ENCODE data around the gene VNN1.

VNN1 gene

DNA sequence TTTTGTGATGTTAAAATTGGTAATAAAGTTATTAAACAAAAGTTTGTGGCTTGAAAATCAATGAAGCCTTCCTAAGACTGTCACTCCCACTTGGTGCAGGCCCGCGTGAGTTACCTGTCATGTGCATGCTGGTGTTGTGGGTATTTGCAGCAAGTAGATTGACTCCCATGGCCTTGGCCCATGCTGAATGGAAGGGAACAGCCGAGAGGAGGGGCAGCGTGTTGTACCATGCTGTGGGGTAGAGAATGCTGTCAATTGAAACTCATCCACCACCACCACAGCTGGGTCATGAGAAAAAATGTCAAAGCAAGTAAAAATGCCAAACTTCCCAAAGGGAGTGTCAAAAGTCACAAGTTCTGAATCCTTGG lies 12.7 kb upstream of the VNN1 start:
- no peak overlapping the region for H3K4me3 ChIP-seq (ENCODE audit: low read depth, low read length)
- TF ChIP-seq, protein P1, sequence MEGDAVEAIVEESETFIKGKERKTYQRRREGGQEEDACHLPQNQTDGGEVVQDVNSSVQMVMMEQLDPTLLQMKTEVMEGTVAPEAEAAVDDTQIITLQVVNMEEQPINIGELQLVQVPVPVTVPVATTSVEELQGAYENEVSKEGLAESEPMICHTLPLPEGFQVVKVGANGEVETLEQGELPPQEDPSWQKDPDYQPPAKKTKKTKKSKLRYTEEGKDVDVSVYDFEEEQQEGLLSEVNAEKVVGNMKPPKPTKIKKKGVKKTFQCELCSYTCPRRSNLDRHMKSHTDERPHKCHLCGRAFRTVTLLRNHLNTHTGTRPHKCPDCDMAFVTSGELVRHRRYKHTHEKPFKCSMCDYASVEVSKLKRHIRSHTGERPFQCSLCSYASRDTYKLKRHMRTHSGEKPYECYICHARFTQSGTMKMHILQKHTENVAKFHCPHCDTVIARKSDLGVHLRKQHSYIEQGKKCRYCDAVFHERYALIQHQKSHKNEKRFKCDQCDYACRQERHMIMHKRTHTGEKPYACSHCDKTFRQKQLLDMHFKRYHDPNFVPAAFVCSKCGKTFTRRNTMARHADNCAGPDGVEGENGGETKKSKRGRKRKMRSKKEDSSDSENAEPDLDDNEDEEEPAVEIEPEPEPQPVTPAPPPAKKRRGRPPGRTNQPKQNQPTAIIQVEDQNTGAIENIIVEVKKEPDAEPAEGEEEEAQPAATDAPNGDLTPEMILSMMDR (IDR thresholded peaks at IDR 0.05; ENCODE audit: insufficient read depth, low read depth, low read length, missing control alignments): no peak
- DNase-seq (ENCODE audit: low read depth): peak; percentile 9

DNA sequence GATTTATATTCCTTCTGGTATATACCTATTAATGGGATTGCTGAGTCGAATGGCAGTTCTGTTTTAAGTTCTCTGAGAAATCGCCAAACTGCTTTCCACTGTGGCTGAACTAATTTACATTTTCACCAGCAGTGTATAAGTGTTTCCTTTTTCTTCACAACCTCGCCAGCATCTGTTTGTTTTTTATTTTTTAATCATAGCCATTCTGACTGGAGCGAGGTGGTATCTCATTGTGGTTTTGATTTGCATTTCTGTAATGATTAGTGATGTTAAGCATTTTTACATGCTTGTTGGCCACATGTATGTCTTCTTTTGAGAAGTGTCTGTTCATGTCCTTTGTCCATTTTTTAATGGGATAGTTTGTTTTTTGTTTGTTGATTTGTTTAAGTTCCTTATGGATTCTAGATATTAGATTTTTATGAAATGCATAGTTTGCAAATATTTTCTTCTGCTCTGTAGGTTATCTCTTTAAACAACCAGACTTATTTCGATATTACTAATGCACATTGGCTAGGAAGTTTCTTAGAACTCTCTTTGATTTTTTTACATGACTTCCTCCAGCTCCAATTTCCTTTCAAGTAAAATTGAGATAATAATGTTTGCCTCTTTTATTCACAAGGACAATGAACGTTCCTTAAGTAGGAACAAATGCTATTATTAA lies 12.2 kb upstream of the VNN1 start:
- TF ChIP-seq, protein P1 (IDR thresholded peaks at IDR 0.05; ENCODE audit: insufficient read depth, low read depth, low read length, missing control alignments): no peak
- H3K4me3 ChIP-seq (ENCODE audit: low read depth, low read length): no peak overlapping the region
- peak; percentile 34 for DNase-seq (ENCODE audit: low read depth)

DNA sequence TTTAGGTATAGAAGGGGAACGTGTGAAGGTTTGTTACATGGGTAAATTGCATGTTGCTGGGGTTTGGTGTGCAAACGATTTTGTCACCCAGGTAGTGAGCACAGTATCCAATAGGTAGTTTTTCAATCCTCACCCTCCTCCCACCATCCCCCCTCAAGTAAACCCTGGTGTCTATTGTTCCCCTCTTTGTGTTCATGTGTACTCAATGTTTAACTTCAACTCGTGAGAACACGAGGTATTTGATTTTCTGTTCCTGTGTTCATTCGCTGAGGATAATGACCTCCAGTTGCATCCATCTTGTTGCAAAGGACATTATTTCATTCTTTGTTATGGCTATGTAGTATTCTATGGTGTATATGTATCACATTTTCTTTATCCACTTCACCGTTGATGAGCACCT lies 11.6 kb upstream of the VNN1 start:
- DNase-seq (ENCODE audit: low read depth): no peak
- TF ChIP-seq, protein P1 (IDR thresholded peaks at IDR 0.05; ENCODE audit: insufficient read depth, low read depth, low read length, missing control alignments): no peak
- H3K4me3 ChIP-seq (ENCODE audit: low read depth, low read length): no peak overlapping the region

DNA sequence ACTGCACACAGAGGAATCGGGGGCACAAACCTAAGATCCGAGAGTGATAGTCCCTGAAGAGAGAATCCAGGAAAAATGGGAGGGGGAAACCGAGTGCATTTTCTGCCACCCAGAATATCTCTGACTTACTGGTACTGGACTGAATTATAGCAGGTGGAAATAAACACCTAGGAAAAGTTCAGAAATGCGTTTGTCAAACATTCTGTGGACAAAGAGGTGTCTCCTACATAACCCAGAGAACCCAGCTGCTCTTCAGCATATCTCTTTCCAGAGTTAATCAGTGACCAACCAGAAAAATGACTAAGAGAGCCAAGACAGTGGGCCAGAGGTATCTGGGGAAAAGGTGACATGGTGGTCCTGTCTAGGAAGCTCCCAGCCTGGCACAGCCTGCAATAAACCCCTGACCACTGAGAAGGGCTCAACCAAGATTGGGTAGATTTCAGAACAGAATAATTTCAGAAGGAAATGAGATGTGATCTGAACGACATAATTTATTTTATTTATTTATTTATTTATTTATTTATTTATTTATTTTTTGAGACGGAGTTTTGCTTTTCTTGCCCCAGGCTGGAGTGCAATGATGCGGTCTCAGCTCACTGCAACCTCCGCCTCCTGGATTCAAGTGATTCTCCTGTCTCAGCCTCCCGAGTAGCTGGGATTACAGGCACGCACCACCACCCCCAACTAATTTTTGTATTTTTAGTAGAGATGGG lies 6.0 kb upstream of the VNN1 start:
- TF ChIP-seq, protein P1 (IDR thresholded peaks at IDR 0.05; ENCODE audit: insufficient read depth, low read depth, low read length, missing control alignments): no peak
- H3K4me3 ChIP-seq (ENCODE audit: low read depth, low read length): no peak overlapping the region

DNA sequence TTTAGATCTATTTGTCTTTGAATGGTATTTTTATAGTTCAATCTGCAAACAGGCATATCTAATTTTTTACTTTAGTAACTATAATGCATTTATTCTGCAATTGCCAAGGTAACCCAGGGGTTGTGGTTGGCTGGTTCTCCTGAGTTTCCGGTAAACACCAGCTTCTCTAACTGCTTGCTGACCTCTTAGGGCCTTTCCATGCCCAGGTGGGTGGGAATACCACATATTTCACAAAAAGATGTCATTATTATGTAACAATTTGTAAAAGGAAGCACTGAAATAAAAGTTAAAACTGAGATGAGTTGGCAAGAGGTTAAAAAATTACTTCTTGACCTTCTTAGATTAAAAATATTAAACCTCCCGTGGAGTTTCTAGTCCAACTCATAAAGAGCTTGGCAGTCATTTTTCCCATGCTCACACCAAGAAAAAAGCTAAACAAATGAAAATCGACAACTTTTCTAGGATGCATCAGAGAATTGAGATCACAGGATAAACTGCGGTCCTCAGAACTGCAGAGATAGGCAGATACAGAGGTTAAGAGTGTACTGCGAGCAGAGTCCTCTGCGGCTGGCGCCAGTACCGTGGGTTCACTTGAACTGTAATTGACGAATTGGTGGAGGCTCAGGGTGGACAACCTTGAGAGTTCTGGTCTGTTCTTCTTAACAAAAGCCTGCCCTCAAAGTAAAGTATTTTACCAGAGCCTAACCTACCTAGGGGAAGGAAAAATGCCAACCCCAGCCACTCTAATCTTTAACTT lies 2.2 kb upstream of the VNN1 start:
- H3K4me3 ChIP-seq (ENCODE audit: low read depth, low read length): no peak overlapping the region
- DNase-seq (ENCODE audit: low read depth): no peak

More for the DNA sequence above, 6.0 kb upstream of the VNN1 start:
- DNase-seq (ENCODE audit: low read depth): no peak

DNA sequence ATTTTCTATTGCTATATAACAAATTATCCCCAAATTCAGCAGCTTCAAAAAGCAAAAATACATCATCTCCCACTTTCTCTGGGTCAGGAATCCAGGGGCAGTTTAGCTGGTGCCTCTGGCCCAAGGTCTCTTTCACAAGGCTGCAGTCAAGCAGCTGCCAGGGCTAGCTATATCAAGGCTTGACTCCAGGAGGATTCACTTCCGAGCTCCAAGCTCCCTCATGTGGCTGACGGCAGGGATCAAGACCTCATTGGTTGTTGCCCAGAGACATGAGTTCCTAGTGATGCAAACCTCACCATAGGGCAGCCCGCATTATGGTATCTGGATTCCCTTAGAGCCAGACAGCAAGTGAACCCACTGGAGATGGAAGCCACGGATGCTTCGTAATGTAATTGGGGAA lies 1.3 kb upstream of the VNN1 start:
- no peak overlapping the region for H3K4me3 ChIP-seq (ENCODE audit: low read depth, low read length)
- TF ChIP-seq, protein P1 (IDR thresholded peaks at IDR 0.05; ENCODE audit: insufficient read depth, low read depth, low read length, missing control alignments): no peak
- peak; percentile 28 for DNase-seq (ENCODE audit: low read depth)

More for the DNA sequence above, 2.2 kb upstream of the VNN1 start:
- TF ChIP-seq, protein P1 (IDR thresholded peaks at IDR 0.05; ENCODE audit: insufficient read depth, low read depth, low read length, missing control alignments): no peak
